Measurements from ENCODE around the gene ARMC12. TPM values are rescaled to one million over a fixed set of nuclear protein-coding genes. Genes with fewer than 3 reads are reported as not detected.
"Not testable (repeated sequence)": the region's sequence is repeated elsewhere in the genome, so short reads cannot be mapped to it uniquely, and the experiment has no call there.

The ARMC12 gene
- total and polyA plus RNA-seq, 2 of the 4 experiments (the other 2 are of a cell fraction) = 0.18 to 0.74 TPM

GRCh38 chr6:35734319-35734718 lies 2.5 kb upstream of the ARMC12 start:
- DNase-seq; H3K56ac ChIP-seq (ENCODE audit: extremely low read depth, insufficient read depth, low read length); H2AK5ac ChIP-seq (ENCODE audit: low read depth, low read length); H2AFZ ChIP-seq (replicated peaks; ENCODE audit: low read length, poor library complexity); H3K18ac ChIP-seq (ENCODE audit: low read depth, low read length); H3K4me2 ChIP-seq (ENCODE audit: low read depth, low read length); H4K8ac ChIP-seq (ENCODE audit: low read depth in 2 of 2, low read length in 2 of 2); H2BK5ac ChIP-seq (ENCODE audit: low read depth, low read length, poor library complexity, severe bottlenecking); H3K79me1 ChIP-seq (ENCODE audit: low read depth in 1 of 2, low read length in 2 of 2); H4K5ac ChIP-seq (ENCODE audit: low read depth, low read length); H3K9me1 ChIP-seq (ENCODE audit: insufficient read depth, low read length); H2BK15ac ChIP-seq (ENCODE audit: low read depth, low read length); H3K14ac ChIP-seq (replicated peaks; ENCODE audit: low read depth, low read length); H3K27ac ChIP-seq (ENCODE audit: insufficient read depth, low read length); H4K91ac ChIP-seq (ENCODE audit: insufficient read depth, low read depth, low read length); H2BK120ac ChIP-seq (ENCODE audit: low read depth, low read length); H3K23ac ChIP-seq (ENCODE audit: low read depth, low read length); H3K36me3 ChIP-seq (ENCODE audit: control insufficient read depth, insufficient read depth, low read length); ATAC-seq (ENCODE audit: low read depth); H2BK20ac ChIP-seq (ENCODE audit: low read depth, low read length); H3K4ac ChIP-seq (ENCODE audit: low read depth, low read length); H3K9me3 ChIP-seq (ENCODE audit: control insufficient read depth, insufficient read depth, low read length); H4K20me1 ChIP-seq (ENCODE audit: insufficient read depth, low read length); H3K4me1 ChIP-seq (ENCODE audit: control insufficient read depth, insufficient read depth, low read length); intact Hi-C loops (cut with micrococcal nuclease); H3K27me3 ChIP-seq (ENCODE audit: control insufficient read depth, insufficient read depth, low read length); H3K4me3 ChIP-seq (ENCODE audit: insufficient read depth, low read depth, low read length); dilution Hi-C loops (cut with HindIII; ENCODE audit: low sequenced_read_pairs, unreplicated experiment); POLR2A ChIA-PET (ENCODE audit: unreplicated experiment); CTCF ChIA-PET; H2AK9ac ChIP-seq (replicated peaks; ENCODE audit: low read depth, low read length, poor library complexity); BruUV-seq (replicated peaks); H3K9ac ChIP-seq (ENCODE audit: low read depth, low read length): not testable (repeated sequence)
- 96% methylated on average over 7 of the region's 12 CpGs; no CpG with 5 or more reads in 1 of the 2 experiments for WGBS, 2 experiments (ENCODE audit: extremely low coverage in 2 of 2, insufficient read length in 1 of 2)
- in situ Hi-C loops (cut with MboI; ENCODE audit: low sequenced_read_pairs) = loop anchor here (25.0 kb wide), 1 partner anchor 422 kb away; no protein-coding TSS in a partner anchor
